Mucosa of descending colon (tissue), 3 donors: Measurements from ENCODE around the gene ZDHHC4. TPM values are rescaled to one million over a fixed set of nuclear protein-coding genes. Genes with fewer than 3 reads are reported as not detected.

Source experiments
- ATAC-seq: fragments of 200-7000 bp; cut with Tn5 transposase; one replicate; pipeline ENCODE4 v1.9.1; 2020; ENCODE audit warnings: mild to moderate bottlenecking, moderate library complexity
- DNase-seq, 3 donors: peaks; one replicate each; pipeline ENCODE4 v3.0.0-alpha.2; 2020
- H3K36me3 ChIP-seq: fragments of 200-600 bp; one replicate; pipeline ENCODE4 v1.8.0; 2021; ENCODE audit warnings: low read depth, mild to moderate bottlenecking
- H3K4me1 ChIP-seq: fragments of 200-600 bp; one replicate; pipeline ENCODE4 v1.8.0; 2021; ENCODE audit warnings: low read depth, mild to moderate bottlenecking
- H3K4me3 ChIP-seq: fragments of 200-600 bp; one replicate; pipeline ENCODE4 v1.8.0; 2021; ENCODE audit warnings: mild to moderate bottlenecking
- H3K9me3 ChIP-seq: fragments of 200-600 bp; one replicate; pipeline ENCODE4 v1.8.0; 2021; ENCODE audit warnings: mild to moderate bottlenecking
- CTCF ChIP-seq: fragments of 200-600 bp; IDR thresholded peaks from one replicate; pipeline ENCODE4 v1.8.0; 2022; ENCODE audit warnings: antibody characterized with exemption, mild to moderate bottlenecking
- intact Hi-C, 2 donors: fragments of 100-400 bp; cut with DNase I in 1 of 2; cut with micrococcal nuclease in 1 of 2; formaldehyde crosslinking; loops; one replicate each; pipeline versions ENCODE4 v1.11.0 to v1.11.1; 2022; cut with DNase I, micrococcal nuclease
- total RNA-seq, 3 donors: library from RNA; stranded (reverse); fragmentation: NEBNext Ultra II Directional in 2 of 3; extraction: Animal tissue kit (Norgen Biotek cat#: 25700) in 2 of 3; gene quantifications; one replicate each; pipeline versions ENCODE4 v1.2.1 to v1.2.4, GENCODE V29; 2021 to 2023
- donor health status: DM: no; HTN: no; CAD: no; lungs with moderate emphysema.
- donor health status: DM: no; HTN: no; CAD: no.
- donor health status: DM: no; HTN: yes; CAD: no.

Gene ZDHHC4
- total RNA-seq, 3 donors from 2014 or later = 40.4 to 55.9 (median 41.7) TPM

DNA sequence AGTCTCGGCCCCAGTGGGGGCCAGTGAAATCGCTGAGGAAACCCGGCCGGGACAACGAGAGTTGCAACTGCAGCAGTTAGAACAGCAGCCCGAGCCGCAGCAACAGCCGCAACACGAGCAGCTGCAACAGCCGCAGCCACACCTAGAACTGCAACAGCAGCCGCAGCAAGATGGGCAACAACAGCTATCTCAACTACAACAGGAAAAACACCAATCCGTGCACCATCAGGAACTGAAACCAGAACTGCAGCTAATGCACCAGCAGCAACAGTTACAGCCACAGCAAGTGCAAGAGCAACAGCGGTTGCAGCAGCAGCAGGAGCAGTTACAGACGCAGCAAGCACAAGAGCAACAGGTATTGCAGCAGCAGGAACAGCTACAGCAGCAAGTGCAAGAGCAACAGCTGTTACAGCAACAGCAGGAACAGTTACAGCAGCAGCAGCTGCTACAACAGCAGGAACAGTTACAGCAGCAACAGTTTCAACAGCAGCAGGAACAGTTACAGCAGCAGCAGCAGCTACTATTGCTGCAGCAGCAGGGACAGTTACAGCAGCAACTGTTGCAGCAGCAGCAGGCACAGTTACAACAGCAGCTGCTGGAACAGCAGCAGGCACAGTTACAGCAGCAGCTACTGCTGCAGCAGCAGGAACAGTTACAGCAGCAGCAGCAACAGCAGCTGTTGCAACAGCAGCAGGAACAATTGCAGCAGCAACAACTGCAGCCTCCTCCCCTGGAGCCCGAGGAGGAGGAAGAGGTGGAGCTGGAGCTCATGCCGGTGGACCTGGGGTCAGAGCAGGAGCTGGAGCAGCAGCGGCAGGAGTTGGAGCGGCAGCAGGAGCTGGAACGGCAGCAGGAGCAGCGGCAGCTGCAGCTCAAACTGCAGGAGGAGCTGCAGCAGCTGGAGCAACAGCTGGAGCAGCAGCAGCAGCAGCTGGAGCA is 44.2 kb downstream of the ZDHHC4 start:
- no peaks in the 10 kb centered on the region for H3K4me1 ChIP-seq
- no peak for DNase-seq
- H3K9me3 ChIP-seq = no peaks in the 10 kb centered on the region
- H3K4me3 ChIP-seq = no peak overlapping the region
- TF ChIP-seq CTCF = no peak
- H3K36me3 ChIP-seq = no peaks in the 10 kb centered on the region
- intact Hi-C loops = no loop called here
- peak; percentile 6 for ATAC-seq

DNA sequence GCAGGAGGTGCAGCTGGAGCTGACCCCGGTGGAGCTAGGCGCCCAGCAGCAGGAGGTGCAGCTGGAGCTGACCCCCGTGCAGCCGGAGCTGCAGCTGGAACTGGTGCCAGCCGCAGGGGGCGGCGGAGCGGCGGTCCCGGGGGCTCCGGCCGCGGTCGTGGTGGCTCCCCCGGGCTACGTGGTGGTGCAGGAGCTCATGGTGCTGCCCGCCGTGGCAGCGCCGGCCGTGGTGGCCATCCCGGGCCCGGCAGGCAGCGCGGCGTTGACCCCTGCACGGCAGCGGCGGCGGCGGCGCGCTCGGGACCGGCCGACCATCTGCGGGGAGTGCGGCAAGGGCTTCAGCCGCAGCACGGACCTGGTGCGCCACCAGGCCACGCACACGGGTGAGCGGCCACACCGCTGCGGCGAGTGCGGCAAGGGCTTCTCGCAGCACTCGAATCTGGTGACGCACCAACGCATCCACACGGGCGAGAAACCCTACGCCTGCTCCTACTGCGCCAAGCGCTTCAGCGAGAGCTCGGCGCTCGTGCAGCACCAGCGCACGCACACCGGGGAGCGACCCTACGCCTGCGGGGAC is 45.0 kb downstream of the ZDHHC4 start:
- no peak for DNase-seq
- TF ChIP-seq CTCF = no peak
- H3K36me3 ChIP-seq = no peaks in the 10 kb centered on the region
- no peaks in the 10 kb centered on the region for H3K9me3 ChIP-seq
- intact Hi-C loops = no loop called here
- no peak overlapping the region for H3K4me3 ChIP-seq
- ATAC-seq = no peak
- no peaks in the 10 kb centered on the region for H3K4me1 ChIP-seq

DNA sequence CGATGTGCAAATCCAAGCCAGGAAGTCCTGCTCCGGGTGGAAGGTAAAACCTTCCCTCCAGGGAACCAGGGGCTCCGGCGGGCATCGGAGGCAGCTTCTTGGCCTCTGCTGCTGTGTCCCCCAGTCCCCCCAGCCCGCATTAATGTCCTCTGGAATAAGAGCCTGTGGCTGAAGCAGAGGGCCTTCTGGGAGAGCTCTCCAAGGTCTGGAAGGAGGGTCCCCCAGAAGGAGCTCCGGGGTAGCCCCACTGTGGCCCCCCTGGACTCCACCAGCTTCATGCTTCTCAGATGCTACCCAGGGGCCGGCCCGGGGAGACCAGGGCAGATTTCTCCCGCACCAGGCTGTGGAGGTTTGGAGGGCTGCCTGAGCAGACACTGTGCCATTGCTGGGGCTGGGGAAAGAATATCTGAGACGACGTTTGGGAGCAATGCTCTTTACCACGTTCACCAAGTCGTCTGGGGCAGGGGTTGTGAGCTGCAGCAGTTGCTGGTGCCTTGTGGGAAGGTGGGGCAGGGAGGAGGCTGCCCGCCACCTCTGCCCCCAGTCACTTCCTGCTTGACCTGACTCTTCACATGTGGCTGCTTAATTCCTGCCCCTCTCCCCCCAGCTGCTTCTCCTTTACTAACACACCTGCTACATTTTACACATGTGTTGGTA is 46.5 kb downstream of the ZDHHC4 start:
- Histone ChIP-seq H3K4me3 (no peak overlapping the region), H3K36me3 (no peaks in the 10 kb centered on the region), H3K9me3 (no peaks in the 10 kb centered on the region), H3K4me1 (no peaks in the 10 kb centered on the region)
- ATAC-seq = peak; percentile 62
- no peak for TF ChIP-seq CTCF
- intact Hi-C loops = no loop called here
- DNase-seq = no peak

DNA sequence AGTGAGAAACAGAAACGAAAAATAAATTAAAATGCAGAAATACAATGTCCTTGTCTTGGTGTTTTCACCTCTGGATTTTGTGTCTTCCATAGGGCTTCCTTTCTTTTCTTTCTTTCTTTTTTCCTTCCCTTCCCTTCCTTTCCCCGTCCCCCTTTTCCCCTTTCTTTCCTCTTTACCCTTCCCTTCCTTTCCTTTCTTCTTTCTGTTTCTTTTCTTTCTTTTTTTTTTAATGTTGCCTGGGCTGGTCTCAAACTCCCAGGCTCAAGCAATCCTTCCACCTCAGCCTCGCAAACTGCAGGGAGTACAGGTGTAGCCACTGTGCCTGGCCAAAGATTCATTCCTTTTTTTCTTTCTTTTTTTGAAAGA is 47.0 kb downstream of the ZDHHC4 start:
- Histone ChIP-seq H3K36me3 (no peaks in the 10 kb centered on the region), H3K4me1 (no peaks in the 10 kb centered on the region), H3K4me3 (no peak overlapping the region), H3K9me3 (no peaks in the 10 kb centered on the region)
- DNase-seq (no peak), ATAC-seq (no peak)
- no peak for TF ChIP-seq CTCF
- intact Hi-C loops = no loop called here

DNA sequence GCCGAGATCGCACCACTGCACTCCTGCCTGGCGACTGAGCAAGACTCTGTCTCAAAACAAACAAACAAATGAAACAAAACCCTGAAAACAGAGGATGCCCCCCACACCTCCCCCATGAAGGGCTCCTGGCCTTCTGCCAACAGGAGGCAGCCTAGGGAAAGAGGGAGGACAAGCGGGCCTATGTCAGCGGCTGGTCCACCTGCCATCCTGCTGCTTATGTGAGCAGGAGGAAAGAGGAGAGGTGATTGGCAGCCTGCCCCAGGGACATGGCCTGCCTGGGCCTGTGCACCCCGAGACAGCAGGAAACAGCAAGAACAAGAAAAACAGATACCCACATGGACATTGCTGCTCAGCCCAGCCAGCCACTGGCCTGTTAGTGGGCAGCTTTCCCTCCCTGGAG is 50.8 kb downstream of the ZDHHC4 start:
- Histone ChIP-seq H3K9me3 (no peaks in the 10 kb centered on the region), H3K4me1 (no peaks in the 10 kb centered on the region), H3K36me3 (no peaks in the 10 kb centered on the region), H3K4me3 (no peak overlapping the region)
- DNase-seq = no peak
- intact Hi-C loops = no loop called here
- TF ChIP-seq CTCF = no peak
- ATAC-seq = no peak
